ENCODE data around the gene MYBBP1A. TPM values are rescaled to one million over a fixed set of nuclear protein-coding genes. Genes with fewer than 3 reads are reported as not detected.
A peak's percentile ranks its signal among the peaks of the same experiment; 100 is the strongest.

MYBBP1A gene
- total RNA-seq, 1 donor from 2014 or later = 30.8 TPM

- no peak for DNase-seq (ENCODE audit: low spot score)
Observed at GRCh38 chr17:4537451-4538235, 17.5 kb downstream of the MYBBP1A start.

GRCh38 chr17:4536742-4537411 is 18.3 kb downstream of the MYBBP1A start:
- no peak for DNase-seq (ENCODE audit: low spot score)

- no peak for DNase-seq (ENCODE audit: low spot score)
Observed at GRCh38 chr17:4536259-4536741, 18.9 kb downstream of the MYBBP1A start.

GRCh38 chr17:4535667-4536258 is 19.4 kb downstream of the MYBBP1A start:
- DNase-seq (ENCODE audit: low spot score) = no peak

- no peak for DNase-seq (ENCODE audit: low spot score)
Observed at GRCh38 chr17:4534928-4535666, 20.1 kb downstream of the MYBBP1A start.

- no peak for DNase-seq (ENCODE audit: low spot score)
Observed at GRCh38 chr17:4534515-4534914, 20.7 kb downstream of the MYBBP1A start.

GRCh38 chr17:4533523-4534504 is 21.4 kb downstream of the MYBBP1A start:
- DNase-seq (ENCODE audit: low spot score) = peak; percentile 89

GRCh38 chr17:4532860-4533522 is 22.2 kb downstream of the MYBBP1A start:
- no peak for DNase-seq (ENCODE audit: low spot score)

GRCh38 chr17:4531988-4532736 is 23.0 kb downstream of the MYBBP1A start:
- no peak for DNase-seq (ENCODE audit: low spot score)

- DNase-seq (ENCODE audit: low spot score) = no peak
Observed at GRCh38 chr17:4530799-4531730, 24.1 kb downstream of the MYBBP1A start.

GRCh38 chr17:4529533-4530152 is 25.5 kb downstream of the MYBBP1A start:
- DNase-seq (ENCODE audit: low spot score) = no peak

GRCh38 chr17:4527566-4528125 is 27.5 kb downstream of the MYBBP1A start:
- DNase-seq (ENCODE audit: low spot score) = no peak

- no peak for DNase-seq (ENCODE audit: low spot score)
Observed at GRCh38 chr17:4527134-4527533, 28.1 kb downstream of the MYBBP1A start.

- no peak for DNase-seq (ENCODE audit: low spot score)
Observed at GRCh38 chr17:4525691-4526397, 29.3 kb downstream of the MYBBP1A start.

- no peak for DNase-seq (ENCODE audit: low spot score)
Observed at GRCh38 chr17:4523946-4524345, 31.2 kb downstream of the MYBBP1A start.

- no peak for DNase-seq (ENCODE audit: low spot score)
Observed at GRCh38 chr17:4522661-4523060, 32.5 kb downstream of the MYBBP1A start.

Data from mucosa of gallbladder (tissue), 1 donor.